Femur (tissue), 1 donor: Measurements from ENCODE around the gene STX16.
A peak's percentile ranks its signal among the peaks of the same experiment; 100 is the strongest.

Experiments used
- DNase-seq: peaks from one replicate; pipeline ENCODE4 v3.0.0-alpha.2; 2017

The STX16 gene

GRCh38 chr20:58656831-58657230 is 5.7 kb downstream of the STX16 start:
- DNase-seq, result no peak

- DNase-seq, result no peak
Observed at GRCh38 chr20:58657262-58657661, 6.2 kb downstream of the STX16 start.

- no peak for DNase-seq
Observed at GRCh38 chr20:58657986-58658385, 6.9 kb downstream of the STX16 start.

- no peak for DNase-seq
Observed at GRCh38 chr20:58658760-58659159, 7.7 kb downstream of the STX16 start.

- no peak for DNase-seq
Observed at GRCh38 chr20:58659841-58660240, 8.8 kb downstream of the STX16 start.

GRCh38 chr20:58660855-58661597 is 9.9 kb downstream of the STX16 start:
- DNase-seq, result peak; percentile 51

GRCh38 chr20:58661598-58662473 is 10.8 kb downstream of the STX16 start:
- DNase-seq, result no peak

GRCh38 chr20:58664331-58664730 is 13.2 kb downstream of the STX16 start:
- DNase-seq, result no peak

GRCh38 chr20:58664883-58665282 is 13.8 kb downstream of the STX16 start:
- DNase-seq, result no peak

GRCh38 chr20:58665606-58666005 is 14.5 kb downstream of the STX16 start:
- no peak for DNase-seq

GRCh38 chr20:58666702-58667101 is 15.6 kb downstream of the STX16 start:
- no peak for DNase-seq

GRCh38 chr20:58667975-58668374 is 16.9 kb downstream of the STX16 start:
- no peak for DNase-seq

- no peak for DNase-seq
Observed at GRCh38 chr20:58668901-58669286, 17.8 kb downstream of the STX16 start.

- DNase-seq, result no peak
Observed at GRCh38 chr20:58669287-58670006, 18.4 kb downstream of the STX16 start.

GRCh38 chr20:58670102-58670501 is 19.0 kb downstream of the STX16 start:
- DNase-seq, result no peak

- no peak for DNase-seq
Observed at GRCh38 chr20:58670659-58671058, 19.6 kb downstream of the STX16 start.

GRCh38 chr20:58673119-58673518 is 22.0 kb downstream of the STX16 start:
- no peak for DNase-seq

GRCh38 chr20:58675146-58675584 is 24.1 kb downstream of the STX16 start:
- no peak for DNase-seq

- DNase-seq, result no peak
Observed at GRCh38 chr20:58675641-58676040, 24.6 kb downstream of the STX16 start.

- no peak for DNase-seq
Observed at GRCh38 chr20:58676161-58676560, 25.1 kb downstream of the STX16 start.

GRCh38 chr20:58677079-58677604 is 26.1 kb downstream of the STX16 start:
- DNase-seq, result no peak

GRCh38 chr20:58677808-58678207 is 26.7 kb downstream of the STX16 start:
- no peak for DNase-seq

GRCh38 chr20:58678806-58679205 is 27.7 kb downstream of the STX16 start:
- DNase-seq, result no peak
